GM23338 (cell line): Measurements from ENCODE around the gene PRKAA2. TPM values are rescaled to one million over a fixed set of nuclear protein-coding genes. Genes with fewer than 3 reads are reported as not detected.

ENCODE experiments used
- ATAC-seq: fragments of 200-7000 bp; cut with Tn5 transposase; 3 replicates; pipeline ENCODE4 v1.9.1; 2020
- DNase-seq: peaks from one replicate; pipeline ENCODE4 v3.0.0-alpha.2; 2015; ENCODE audit warnings: low spot score
- H2AFZ ChIP-seq: fragments of 200-600 bp; sonication (generic); 2 replicates; pipeline ENCODE4 v1.8.0; 2016; ENCODE audit warnings: antibody characterized with exemption, mild to moderate bottlenecking, moderate library complexity
- H3F3A ChIP-seq: fragments of 200-600 bp; sonication (generic); replicated peaks from 2 replicates; pipeline ENCODE4 v1.8.0; 2017; ENCODE audit warnings: antibody characterized with exemption, mixed run types, low read depth
- H3K27ac ChIP-seq: fragments of 200-600 bp; sonication (generic); 2 replicates; pipeline ENCODE4 v1.6.1; 2016; ENCODE audit warnings: low read depth
- H3K27me3 ChIP-seq: fragments of 200-600 bp; sonication (generic); 2 replicates; pipeline ENCODE4 v1.8.0; 2016; ENCODE audit warnings: mild to moderate bottlenecking, mixed run types, moderate library complexity; ENCODE audit not compliant: insufficient read depth
- H3K36me3 ChIP-seq: fragments of 200-600 bp; sonication (generic); 2 replicates; pipeline ENCODE4 v1.8.0; 2016; ENCODE audit warnings: mild to moderate bottlenecking; ENCODE audit not compliant: insufficient read depth
- H3K4me1 ChIP-seq: fragments of 200-600 bp; sonication (generic); 2 replicates; pipeline ENCODE4 v1.8.0; 2016; ENCODE audit warnings: mild to moderate bottlenecking, moderate library complexity; ENCODE audit not compliant: insufficient read depth
- H3K4me2 ChIP-seq: fragments of 200-600 bp; sonication (generic); 2 replicates; pipeline ENCODE4 v1.7.1; 2017; ENCODE audit warnings: mixed run types
- H3K4me3 ChIP-seq: fragments of 200-600 bp; sonication (generic); 2 replicates; pipeline ENCODE4 v1.6.1; 2016; ENCODE audit warnings: mixed run types
- H3K79me2 ChIP-seq: fragments of 200-600 bp; sonication (generic); replicated peaks from 2 replicates; pipeline ENCODE4 v1.8.0; 2017; ENCODE audit warnings: mild to moderate bottlenecking; ENCODE audit not compliant: insufficient read depth
- H3K9me2 ChIP-seq: fragments of 200-600 bp; sonication (generic); 2 replicates; pipeline ENCODE4 v1.8.0; 2017; ENCODE audit not compliant: insufficient read depth
- H4K20me1 ChIP-seq: fragments of 200-600 bp; sonication (generic); replicated peaks from 2 replicates; pipeline ENCODE4 v1.8.0; 2017; ENCODE audit warnings: mild to moderate bottlenecking; ENCODE audit not compliant: insufficient read depth
- H3K27ac Mint-ChIP-seq: 2 replicates; pipeline ENCODE4 v1.8.0; 2020; ENCODE audit warnings: inconsistent platforms, mild to moderate bottlenecking, moderate library complexity, mixed read lengths
- H3K27me3 Mint-ChIP-seq: 3 replicates; pipeline ENCODE4 v1.8.0; 2022; ENCODE audit warnings: low read depth, mild to moderate bottlenecking, moderate library complexity, mixed read lengths, inconsistent platforms; ENCODE audit not compliant: insufficient read depth, poor library complexity
- H3K36me3 Mint-ChIP-seq: 3 replicates; pipeline ENCODE4 v1.8.0; 2021; ENCODE audit warnings: low read depth, mild to moderate bottlenecking, inconsistent platforms, moderate library complexity, mixed read lengths
- H3K4me1 Mint-ChIP-seq: 3 replicates; pipeline ENCODE4 v1.8.0; 2020; ENCODE audit warnings: mild to moderate bottlenecking, inconsistent platforms, mixed read lengths
- H3K4me3 Mint-ChIP-seq: 3 replicates; pipeline ENCODE4 v1.8.0; 2021; ENCODE audit warnings: moderate library complexity, mild to moderate bottlenecking, inconsistent platforms, mixed read lengths
- H3K9me3 Mint-ChIP-seq: 3 replicates; pipeline ENCODE4 v1.8.0; 2020; ENCODE audit warnings: moderate library complexity, mild to moderate bottlenecking, inconsistent platforms, mixed read lengths
- CREB1 ChIP-seq: fragments of 250-450 bp; sonication (Bioruptor Pico); IDR thresholded peaks from 2 replicates; pipeline ENCODE4 v1.5.0; 2020; ENCODE audit warnings: low read depth, mild to moderate bottlenecking, moderate library complexity
- CTCF ChIP-seq, 2 experiments: fragments of 200-600 bp in 1 of 2; sonication (generic) in 1 of 2; conservative IDR thresholded peaks; 2 replicates each; pipeline versions ENCODE4 v1.5.1 to v1.6.1; 2016 to 2017; ENCODE audit warnings: antibody characterized with exemption in 2 of 2, low read depth in 2 of 2, mild to moderate bottlenecking in 2 of 2, moderate library complexity in 1 of 2
- EZH2 ChIP-seq: fragments of 200-600 bp; sonication (generic); IDR thresholded peaks from one replicate; pipeline ENCODE4 v1.8.0; 2017; ENCODE audit warnings: antibody characterized with exemption, mild to moderate bottlenecking, low read depth; ENCODE audit not compliant: unreplicated experiment
- EZH2phosphoT487 ChIP-seq: fragments of 200-600 bp; sonication (generic); IDR thresholded peaks from one replicate; pipeline ENCODE4 v1.8.1; 2018; ENCODE audit warnings: antibody characterized with exemption; ENCODE audit not compliant: unreplicated experiment
- JUNB ChIP-seq: IDR thresholded peaks from one replicate; pipeline ENCODE4 v1.6.1; 2016; ENCODE audit warnings: antibody characterized with exemption; ENCODE audit not compliant: unreplicated experiment
- NANOG ChIP-seq: IDR thresholded peaks from 2 replicates; pipeline ENCODE4 v1.6.1; 2016; ENCODE audit warnings: antibody characterized with exemption, borderline replicate concordance
- POLR2AphosphoS5 ChIP-seq: IDR thresholded peaks from 2 replicates; pipeline ENCODE4 v1.6.1; 2016; ENCODE audit warnings: antibody characterized with exemption, low read depth
- REST ChIP-seq: IDR thresholded peaks from one replicate; pipeline ENCODE4 v1.6.1; 2018; ENCODE audit warnings: antibody characterized with exemption; ENCODE audit not compliant: unreplicated experiment
- STAT1 ChIP-seq: IDR thresholded peaks from one replicate; pipeline ENCODE4 v1.6.1; 2016; ENCODE audit warnings: antibody characterized with exemption; ENCODE audit not compliant: unreplicated experiment
- ZNF114 ChIP-seq: fragments of 250-450 bp; sonication (Bioruptor Pico); IDR thresholded peaks from 2 replicates; pipeline ENCODE4 v1.5.0; 2020; ENCODE audit warnings: mild to moderate bottlenecking, moderate library complexity
- ZNF331 ChIP-seq: fragments of 250-450 bp; sonication (Bioruptor Pico); IDR thresholded peaks from 2 replicates; pipeline ENCODE4 v1.5.0; 2020; ENCODE audit warnings: low read depth, mild to moderate bottlenecking, moderate library complexity
- polyA plus RNA-seq: library from polyadenylated mRNA; unstranded; fragments of >200 nt; fragmentation: Nextera tagmentation; extraction: Ambion mirVana; gene quantifications from 2 replicates; pipeline ENCODE4 v1.2.1, GENCODE V29; 2016
- total RNA-seq: library from RNA; depleted of rRNA; stranded (reverse); fragments of >200 nt; shearing (Covaris generic); gene quantifications from 2 replicates; pipeline ENCODE4 v1.2.3, GENCODE V29; 2014
- TF ChIP-seq, protein P1 (sequence below): fragments of 250-450 bp; sonication (Bioruptor Pico); IDR thresholded peaks from 2 replicates; pipeline ENCODE4 v1.5.0; 2020; ENCODE audit warnings: mild to moderate bottlenecking, moderate library complexity
- TF ChIP-seq, protein P2 (sequence below): IDR thresholded peaks from 2 replicates; pipeline ENCODE4 v1.6.1; 2016; ENCODE audit warnings: antibody characterized with exemption

PRKAA2 gene
- total and polyA plus RNA-seq, 2 experiments from 2014 or later = 3.0 to 8.7 TPM

GRCh38 chr1:56728964-56729363 lies 83.8 kb downstream of the PRKAA2 start:
- H3K27me3 Mint-ChIP-seq = no peaks in the 10 kb centered on the region
- no peak overlapping the region for H2AFZ ChIP-seq
- no peaks in the 10 kb centered on the region for H3F3A ChIP-seq
- no peaks in the 10 kb centered on the region for H3K27me3 ChIP-seq
- H3K4me1 Mint-ChIP-seq = no peaks in the 10 kb centered on the region; the same call in 2 of the 3 replicates
- no peak overlapping the region for H3K4me3 Mint-ChIP-seq
- no peak for DNase-seq
- H3K9me2 ChIP-seq = no peaks in the 10 kb centered on the region
- H3K27ac Mint-ChIP-seq = no peak overlapping the region
- no peaks in the 10 kb centered on the region for H3K4me1 ChIP-seq
- H3K4me3 ChIP-seq = no peak overlapping the region
- no peak for TF ChIP-seq EZH2phosphoT487
- TF ChIP-seq, protein P1, sequence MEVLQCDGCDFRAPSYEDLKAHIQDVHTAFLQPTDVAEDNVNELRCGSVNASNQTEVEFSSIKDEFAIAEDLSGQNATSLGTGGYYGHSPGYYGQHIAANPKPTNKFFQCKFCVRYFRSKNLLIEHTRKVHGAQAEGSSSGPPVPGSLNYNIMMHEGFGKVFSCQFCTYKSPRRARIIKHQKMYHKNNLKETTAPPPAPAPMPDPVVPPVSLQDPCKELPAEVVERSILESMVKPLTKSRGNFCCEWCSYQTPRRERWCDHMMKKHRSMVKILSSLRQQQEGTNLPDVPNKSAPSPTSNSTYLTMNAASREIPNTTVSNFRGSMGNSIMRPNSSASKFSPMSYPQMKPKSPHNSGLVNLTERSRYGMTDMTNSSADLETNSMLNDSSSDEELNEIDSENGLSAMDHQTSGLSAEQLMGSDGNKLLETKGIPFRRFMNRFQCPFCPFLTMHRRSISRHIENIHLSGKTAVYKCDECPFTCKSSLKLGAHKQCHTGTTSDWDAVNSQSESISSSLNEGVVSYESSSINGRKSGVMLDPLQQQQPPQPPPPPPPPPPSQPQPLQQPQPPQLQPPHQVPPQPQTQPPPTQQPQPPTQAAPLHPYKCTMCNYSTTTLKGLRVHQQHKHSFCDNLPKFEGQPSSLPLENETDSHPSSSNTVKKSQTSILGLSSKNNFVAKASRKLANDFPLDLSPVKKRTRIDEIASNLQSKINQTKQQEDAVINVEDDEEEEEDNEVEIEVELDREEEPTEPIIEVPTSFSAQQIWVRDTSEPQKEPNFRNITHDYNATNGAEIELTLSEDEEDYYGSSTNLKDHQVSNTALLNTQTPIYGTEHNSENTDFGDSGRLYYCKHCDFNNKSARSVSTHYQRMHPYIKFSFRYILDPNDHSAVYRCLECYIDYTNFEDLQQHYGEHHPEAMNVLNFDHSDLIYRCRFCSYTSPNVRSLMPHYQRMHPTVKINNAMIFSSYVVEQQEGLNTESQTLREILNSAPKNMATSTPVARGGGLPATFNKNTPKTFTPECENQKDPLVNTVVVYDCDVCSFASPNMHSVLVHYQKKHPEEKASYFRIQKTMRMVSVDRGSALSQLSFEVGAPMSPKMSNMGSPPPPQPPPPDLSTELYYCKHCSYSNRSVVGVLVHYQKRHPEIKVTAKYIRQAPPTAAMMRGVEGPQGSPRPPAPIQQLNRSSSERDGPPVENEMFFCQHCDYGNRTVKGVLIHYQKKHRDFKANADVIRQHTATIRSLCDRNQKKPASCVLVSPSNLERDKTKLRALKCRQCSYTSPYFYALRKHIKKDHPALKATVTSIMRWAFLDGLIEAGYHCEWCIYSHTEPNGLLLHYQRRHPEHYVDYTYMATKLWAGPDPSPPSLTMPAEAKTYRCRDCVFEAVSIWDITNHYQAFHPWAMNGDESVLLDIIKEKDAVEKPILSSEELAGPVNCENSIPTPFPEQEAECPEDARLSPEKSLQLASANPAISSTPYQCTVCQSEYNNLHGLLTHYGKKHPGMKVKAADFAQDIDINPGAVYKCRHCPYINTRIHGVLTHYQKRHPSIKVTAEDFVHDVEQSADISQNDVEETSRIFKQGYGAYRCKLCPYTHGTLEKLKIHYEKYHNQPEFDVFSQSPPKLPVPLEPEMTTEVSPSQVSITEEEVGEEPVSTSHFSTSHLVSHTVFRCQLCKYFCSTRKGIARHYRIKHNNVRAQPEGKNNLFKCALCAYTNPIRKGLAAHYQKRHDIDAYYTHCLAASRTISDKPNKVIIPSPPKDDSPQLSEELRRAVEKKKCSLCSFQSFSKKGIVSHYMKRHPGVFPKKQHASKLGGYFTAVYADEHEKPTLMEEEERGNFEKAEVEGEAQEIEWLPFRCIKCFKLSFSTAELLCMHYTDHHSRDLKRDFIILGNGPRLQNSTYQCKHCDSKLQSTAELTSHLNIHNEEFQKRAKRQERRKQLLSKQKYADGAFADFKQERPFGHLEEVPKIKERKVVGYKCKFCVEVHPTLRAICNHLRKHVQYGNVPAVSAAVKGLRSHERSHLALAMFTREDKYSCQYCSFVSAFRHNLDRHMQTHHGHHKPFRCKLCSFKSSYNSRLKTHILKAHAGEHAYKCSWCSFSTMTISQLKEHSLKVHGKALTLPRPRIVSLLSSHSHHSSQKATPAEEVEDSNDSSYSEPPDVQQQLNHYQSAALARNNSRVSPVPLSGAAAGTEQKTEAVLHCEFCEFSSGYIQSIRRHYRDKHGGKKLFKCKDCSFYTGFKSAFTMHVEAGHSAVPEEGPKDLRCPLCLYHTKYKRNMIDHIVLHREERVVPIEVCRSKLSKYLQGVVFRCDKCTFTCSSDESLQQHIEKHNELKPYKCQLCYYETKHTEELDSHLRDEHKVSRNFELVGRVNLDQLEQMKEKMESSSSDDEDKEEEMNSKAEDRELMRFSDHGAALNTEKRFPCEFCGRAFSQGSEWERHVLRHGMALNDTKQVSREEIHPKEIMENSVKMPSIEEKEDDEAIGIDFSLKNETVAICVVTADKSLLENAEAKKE = no peak
- no peak for TF ChIP-seq CREB1 (CRISPR knock-in tag)
- TF ChIP-seq EZH2 = no peak
- TF ChIP-seq JUNB = no peak
- TF ChIP-seq NANOG = no peak
- no peak for TF ChIP-seq ZNF114 (CRISPR knock-in tag)
- TF ChIP-seq REST = no peak
- TF ChIP-seq, protein P2, sequence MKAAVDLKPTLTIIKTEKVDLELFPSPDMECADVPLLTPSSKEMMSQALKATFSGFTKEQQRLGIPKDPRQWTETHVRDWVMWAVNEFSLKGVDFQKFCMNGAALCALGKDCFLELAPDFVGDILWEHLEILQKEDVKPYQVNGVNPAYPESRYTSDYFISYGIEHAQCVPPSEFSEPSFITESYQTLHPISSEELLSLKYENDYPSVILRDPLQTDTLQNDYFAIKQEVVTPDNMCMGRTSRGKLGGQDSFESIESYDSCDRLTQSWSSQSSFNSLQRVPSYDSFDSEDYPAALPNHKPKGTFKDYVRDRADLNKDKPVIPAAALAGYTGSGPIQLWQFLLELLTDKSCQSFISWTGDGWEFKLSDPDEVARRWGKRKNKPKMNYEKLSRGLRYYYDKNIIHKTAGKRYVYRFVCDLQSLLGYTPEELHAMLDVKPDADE = no peak
- no peak for TF ChIP-seq STAT1
- no peak for TF ChIP-seq CTCF (conservative IDR thresholded peaks at IDR 0.05; ENCODE audit: low read depth in 2 of 2)
- no peak for TF ChIP-seq ZNF331
- no peak for TF ChIP-seq POLR2AphosphoS5
- H3K9me3 Mint-ChIP-seq = no peaks in the 10 kb centered on the region
- no peak overlapping the region for H3K27ac ChIP-seq
- H3K36me3 ChIP-seq = no peaks in the 10 kb centered on the region
- H4K20me1 ChIP-seq = no peaks in the 10 kb centered on the region
- no peak for ATAC-seq
- H3K4me2 ChIP-seq = no peak overlapping the region
- no peaks in the 10 kb centered on the region for H3K36me3 Mint-ChIP-seq
- no peaks in the 10 kb centered on the region for H3K79me2 ChIP-seq
